ENCODE data around the gene ZMYND10.

ZMYND10 gene

DNA sequence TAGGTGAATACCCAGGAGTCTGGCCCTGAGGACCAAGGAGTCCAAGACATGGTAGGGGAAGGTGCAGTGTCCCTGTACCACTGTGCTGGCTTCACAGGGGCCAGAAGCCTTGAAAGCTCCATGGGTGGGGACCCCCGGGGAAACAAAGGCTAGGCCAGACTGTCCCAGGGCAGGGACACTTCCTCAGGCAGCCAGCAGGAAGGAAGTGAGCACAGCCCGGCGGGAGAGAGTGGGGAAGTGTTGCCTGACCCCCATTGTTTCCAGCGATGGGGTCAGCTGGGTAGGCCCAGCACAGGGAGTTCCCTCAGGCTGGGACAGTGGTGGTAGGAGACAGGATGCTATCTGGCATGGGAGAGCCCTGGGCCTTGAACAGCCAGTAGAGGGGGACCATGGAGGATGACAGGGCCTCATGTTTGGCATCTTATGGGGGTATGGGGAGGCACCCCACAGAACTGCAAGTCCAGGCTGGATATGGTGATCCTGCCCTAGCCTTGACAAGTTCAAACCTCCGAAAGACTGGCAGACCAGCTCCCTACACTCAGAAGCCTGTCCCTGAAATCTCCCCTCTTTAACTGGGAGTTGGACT is 21.8 kb downstream of the ZMYND10 start:
- H3K4me1 Mint-ChIP-seq (ENCODE audit: low read depth in 2 of 2) = peaks cover 29 to 36% of the 10 kb centered on the region in 2 donors

GRCh38 chr3:50323092-50323600 is 22.4 kb downstream of the ZMYND10 start:
- peak overlapping the region; percentile 44 to 84 for H3K4me3 Mint-ChIP-seq
- peak overlapping the region in 1 of 2 donors; percentile 76 for H3K27ac Mint-ChIP-seq

More for the DNA sequence above, 21.8 kb downstream of the ZMYND10 start:
- no peaks in the 10 kb centered on the region for H3K27me3 Mint-ChIP-seq
- peaks cover 12% of the 10 kb centered on the region for H3K36me3 Mint-ChIP-seq (ENCODE audit: insufficient read depth)
- peak overlapping the region; percentile 41 to 76 for H3K27ac Mint-ChIP-seq
- no peaks in the 10 kb centered on the region for H3K9me3 Mint-ChIP-seq
- DNase-seq (no peak), ATAC-seq (replicated peaks) (no peak)
- H3K4me3 Mint-ChIP-seq = no peak overlapping the region

DNA sequence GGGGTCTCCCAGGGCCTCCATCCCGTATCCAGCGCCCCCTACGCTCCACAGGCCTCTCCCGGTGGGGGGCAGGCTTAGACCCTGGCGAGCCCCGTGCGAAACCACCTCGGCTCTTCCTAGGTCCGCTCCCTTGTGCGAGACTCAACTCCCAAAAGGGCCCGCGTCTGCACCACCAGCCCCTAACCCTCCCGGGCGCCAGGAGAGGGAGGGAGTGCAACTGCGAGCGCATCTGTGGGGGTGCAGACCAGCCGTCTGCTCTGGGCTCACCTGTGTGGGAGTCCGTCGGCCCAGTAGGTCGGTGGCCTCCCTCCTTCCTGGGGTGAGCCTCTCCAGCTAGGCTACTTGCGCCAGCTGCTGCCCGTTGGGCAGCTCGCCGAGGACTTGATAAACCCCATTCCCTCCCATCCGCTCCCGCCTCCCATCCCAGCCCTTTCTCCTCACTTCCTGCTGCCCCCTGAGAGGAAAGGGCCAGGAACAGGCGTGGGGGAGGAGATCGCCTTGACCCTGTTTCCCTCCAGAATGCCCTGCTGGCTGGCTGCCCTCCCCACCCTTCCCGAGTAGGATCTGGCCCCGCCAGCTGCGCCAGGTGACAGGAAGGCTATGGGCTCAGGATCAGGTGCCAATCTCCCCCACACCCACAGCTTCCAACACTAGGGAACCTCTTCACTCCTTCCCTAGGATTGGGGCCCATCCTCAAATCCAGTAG is 23.0 kb downstream of the ZMYND10 start, which contains the start of gene HYAL2:
TSS of gene HYAL2 (minus strand) at position 360 of the 706 bp plus-strand sequence. CDS start 2,256 bp downstream, outside the sequence.
- H3K4me1 Mint-ChIP-seq (ENCODE audit: low read depth in 2 of 2) = peaks cover 20 to 32% of the 10 kb centered on the region in 2 donors
- H3K27me3 Mint-ChIP-seq = no peaks in the 10 kb centered on the region
- ATAC-seq (replicated peaks) (no peak), DNase-seq (no peak)
- H3K27ac Mint-ChIP-seq = peak within 1 kb of the TSS; percentile 89 to 93
- peak within 1 kb of the TSS; percentile 84 to 85 for H3K4me3 Mint-ChIP-seq
- no peaks in the 10 kb centered on the region for H3K9me3 Mint-ChIP-seq
- peaks cover 4% of the 10 kb centered on the region for H3K36me3 Mint-ChIP-seq (ENCODE audit: insufficient read depth)

More at GRCh38 chr3:50323092-50323600, 22.4 kb downstream of the ZMYND10 start:
- ATAC-seq (replicated peaks) (no peak), DNase-seq (no peak)
- no peaks in the 10 kb centered on the region for H3K27me3 Mint-ChIP-seq
- H3K4me1 Mint-ChIP-seq (ENCODE audit: low read depth in 2 of 2) = peaks cover 24 to 34% of the 10 kb centered on the region in 2 donors
- no peaks in the 10 kb centered on the region for H3K9me3 Mint-ChIP-seq
- peaks cover 8% of the 10 kb centered on the region for H3K36me3 Mint-ChIP-seq (ENCODE audit: insufficient read depth)

- H3K27me3 Mint-ChIP-seq = no peaks in the 10 kb centered on the region
- H3K4me3 Mint-ChIP-seq = peak overlapping the region; percentile 84 to 85
- ATAC-seq (replicated peaks) (no peak), DNase-seq (no peak)
- no peaks in the 10 kb centered on the region for H3K36me3 Mint-ChIP-seq (ENCODE audit: insufficient read depth)
- no peaks in the 10 kb centered on the region for H3K9me3 Mint-ChIP-seq
- H3K4me1 Mint-ChIP-seq (ENCODE audit: low read depth in 2 of 2) = peaks cover 22 to 33% of the 10 kb centered on the region in 2 donors
- H3K27ac Mint-ChIP-seq = no peak overlapping the region
Observed at GRCh38 chr3:50322115-50322385, 23.5 kb downstream of the ZMYND10 start.

GRCh38 chr3:50321336-50322114 is 24.0 kb downstream of the ZMYND10 start:
- Mint-ChIP-seq H3K27ac (peak overlapping the region; percentile 89 to 93), H3K9me3 (no peaks in the 10 kb centered on the region)

GRCh38 chr3:50320853-50321335 is 24.6 kb downstream of the ZMYND10 start:
- H3K27me3 Mint-ChIP-seq = no peaks in the 10 kb centered on the region
- H3K4me3 Mint-ChIP-seq = peak overlapping the region; percentile 84 to 85
- ATAC-seq (replicated peaks) (peak; percentile 29), DNase-seq (peak in 2 of 3 experiments; percentile 21 to 41)
- H3K4me1 Mint-ChIP-seq (ENCODE audit: low read depth in 2 of 2) = peaks cover 32 to 43% of the 10 kb centered on the region in 2 donors
- no peaks in the 10 kb centered on the region for H3K9me3 Mint-ChIP-seq
- peak overlapping the region; percentile 65 to 93 for H3K27ac Mint-ChIP-seq
- H3K36me3 Mint-ChIP-seq (ENCODE audit: insufficient read depth) = no peaks in the 10 kb centered on the region

More at GRCh38 chr3:50321336-50322114, 24.0 kb downstream of the ZMYND10 start:
- Mint-ChIP-seq H3K4me3 (peak overlapping the region; percentile 84 to 85), H3K36me3 (ENCODE audit: insufficient read depth) (no peaks in the 10 kb centered on the region), H3K4me1 (ENCODE audit: low read depth in 2 of 2) (peaks cover 27 to 38% of the 10 kb centered on the region in 2 donors), H3K27me3 (no peaks in the 10 kb centered on the region)
- DNase-seq (peak; percentile 66 to 74 (median 69)), ATAC-seq (replicated peaks) (peak; percentile 58)

DNA sequence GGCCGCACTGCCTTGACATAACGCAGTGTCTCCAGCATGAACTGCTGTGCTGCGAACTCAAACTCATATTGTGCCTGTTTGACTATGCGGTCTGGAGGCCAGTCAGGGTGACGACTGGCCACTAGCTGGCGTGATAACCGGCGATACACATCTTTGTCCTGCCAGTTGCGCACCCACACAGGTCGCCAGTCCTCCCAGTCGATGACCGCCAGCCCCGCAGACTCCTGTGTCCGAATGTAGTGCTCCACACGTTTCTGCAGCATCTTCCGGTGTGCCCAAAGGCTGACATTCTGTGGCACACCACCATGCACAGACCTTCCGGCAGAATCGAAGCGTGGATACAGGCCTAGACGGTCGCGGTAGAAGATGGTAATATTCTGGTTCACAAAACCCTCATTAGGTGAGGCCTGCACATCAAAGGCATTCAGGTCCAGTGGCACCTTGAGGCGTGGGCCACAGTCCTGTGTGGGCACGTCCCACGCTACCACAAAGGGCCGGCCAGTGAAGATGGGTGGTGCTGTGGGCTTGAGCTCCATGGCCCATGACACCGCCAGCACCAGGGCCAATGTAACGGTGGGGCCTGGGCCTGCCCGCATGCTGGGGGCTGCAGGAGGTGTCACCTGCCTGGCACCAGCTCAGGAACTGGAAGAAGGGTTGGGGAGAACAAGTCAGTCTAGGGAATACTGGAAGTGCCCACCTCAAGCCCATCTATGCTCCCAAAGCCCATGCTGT is 25.5 kb downstream of the ZMYND10 start:
- DNase-seq (no peak), ATAC-seq (replicated peaks) (no peak)
- peak overlapping the region; percentile 84 to 85 for H3K4me3 Mint-ChIP-seq
- H3K27me3 Mint-ChIP-seq = no peaks in the 10 kb centered on the region
- H3K36me3 Mint-ChIP-seq (ENCODE audit: insufficient read depth) = no peaks in the 10 kb centered on the region
- peak overlapping the region; percentile 65 to 83 for H3K27ac Mint-ChIP-seq
- H3K4me1 Mint-ChIP-seq (ENCODE audit: low read depth in 2 of 2) = peaks cover 32 to 45% of the 10 kb centered on the region in 2 donors
- H3K9me3 Mint-ChIP-seq = no peaks in the 10 kb centered on the region

DNA sequence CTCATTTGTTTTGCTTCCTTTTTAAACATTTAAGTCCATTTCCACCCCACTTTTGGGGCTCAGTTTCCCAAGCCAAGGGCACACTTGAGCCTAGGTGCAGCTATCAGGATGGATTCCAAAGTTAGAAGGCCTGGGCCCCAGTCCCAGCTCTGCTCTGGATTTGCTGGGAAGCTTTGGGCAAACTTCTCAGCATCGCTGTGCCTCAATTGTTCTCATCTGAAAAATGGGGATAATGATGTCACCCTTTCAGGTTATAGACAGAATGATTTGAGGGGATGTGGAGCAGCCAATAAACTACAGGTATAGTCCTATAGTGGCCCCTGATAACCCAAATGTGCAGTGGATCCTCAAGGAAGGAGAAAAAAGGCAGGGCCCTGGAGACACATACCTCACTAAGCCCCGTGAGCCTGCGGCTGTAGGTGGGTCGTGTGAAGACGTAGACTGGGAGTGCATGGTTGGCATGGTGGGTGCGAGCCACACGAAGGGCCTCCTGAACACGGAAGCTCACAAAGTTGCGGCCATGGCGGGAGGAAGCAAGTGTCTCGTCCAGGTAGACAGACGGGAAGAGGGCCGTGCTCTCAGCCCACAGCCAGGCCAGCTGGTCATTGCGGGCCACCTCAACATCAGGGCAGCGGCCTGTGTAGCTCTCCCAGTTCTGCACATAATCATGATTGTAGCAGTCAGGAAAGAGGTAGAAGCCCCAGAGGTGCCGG is 26.2 kb downstream of the ZMYND10 start:
- no peak for ATAC-seq (replicated peaks)
- H3K9me3 Mint-ChIP-seq = no peaks in the 10 kb centered on the region
- no peaks in the 10 kb centered on the region for H3K36me3 Mint-ChIP-seq (ENCODE audit: insufficient read depth)
- peaks cover 28 to 43% of the 10 kb centered on the region in 2 donors for H3K4me1 Mint-ChIP-seq (ENCODE audit: low read depth in 2 of 2)
- H3K27me3 Mint-ChIP-seq = no peaks in the 10 kb centered on the region
- no peak for DNase-seq
- H3K4me3 Mint-ChIP-seq = peak overlapping the region in 1 of 2 donors; percentile 27
- H3K27ac Mint-ChIP-seq = no peak overlapping the region

DNA sequence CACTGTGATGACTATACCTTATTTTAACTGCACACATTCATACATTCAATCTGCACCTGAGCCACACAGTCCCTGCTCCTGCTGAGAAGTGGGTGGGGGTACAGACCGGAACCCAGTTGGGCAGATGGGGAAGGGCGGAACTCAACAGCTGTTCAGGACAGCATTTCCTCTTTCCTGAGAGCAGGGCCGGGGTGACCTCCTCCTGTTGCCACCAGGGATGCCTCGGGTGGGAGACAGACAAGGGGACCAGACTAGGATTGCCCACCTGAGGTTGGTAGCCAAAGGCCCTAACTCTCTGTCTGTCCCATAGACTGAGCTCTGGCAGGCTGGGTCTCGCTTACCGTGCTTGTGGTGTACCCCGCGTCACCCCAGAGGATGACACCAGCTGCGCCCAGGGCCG is 26.9 kb downstream of the ZMYND10 start:
- Mint-ChIP-seq H3K27ac (no peak overlapping the region), H3K4me1 (ENCODE audit: low read depth in 2 of 2) (peaks cover 26 to 44% of the 10 kb centered on the region in 2 donors), H3K4me3 (peak overlapping the region in 1 of 2 donors; percentile 6), H3K27me3 (no peaks in the 10 kb centered on the region), H3K9me3 (no peaks in the 10 kb centered on the region), H3K36me3 (ENCODE audit: insufficient read depth) (no peaks in the 10 kb centered on the region)
- DNase-seq = no peak
- no peak for ATAC-seq (replicated peaks)

DNA sequence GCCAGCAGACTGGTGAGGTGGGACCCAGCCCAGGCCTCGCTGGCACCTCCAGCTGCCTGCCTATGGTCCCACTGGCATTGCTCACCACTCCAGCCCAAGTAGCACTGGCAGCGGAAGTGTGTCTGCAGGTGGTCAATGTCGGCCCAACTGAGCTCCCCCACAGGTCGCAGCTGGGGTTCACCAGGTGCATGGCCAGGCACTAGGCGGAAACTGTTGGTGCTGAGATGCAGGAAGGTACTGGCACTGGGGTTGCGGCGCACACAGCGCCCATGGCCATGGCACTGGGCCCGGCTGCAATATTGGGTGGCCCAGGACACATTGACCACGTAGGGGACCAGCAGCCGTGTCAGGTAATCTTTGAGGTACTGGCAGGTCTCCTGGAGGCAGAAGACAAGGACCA is 27.4 kb downstream of the ZMYND10 start:
- no peaks in the 10 kb centered on the region for H3K9me3 Mint-ChIP-seq
- ATAC-seq (replicated peaks) (no peak), DNase-seq (no peak)
- peak overlapping the region in 1 of 2 donors; percentile 6 for H3K4me3 Mint-ChIP-seq
- H3K27ac Mint-ChIP-seq = no peak overlapping the region
- no peaks in the 10 kb centered on the region for H3K36me3 Mint-ChIP-seq (ENCODE audit: insufficient read depth)
- no peaks in the 10 kb centered on the region for H3K27me3 Mint-ChIP-seq
- H3K4me1 Mint-ChIP-seq (ENCODE audit: low read depth in 2 of 2) = peaks cover 26 to 42% of the 10 kb centered on the region in 2 donors

GRCh38 chr3:50317300-50317699 is 28.2 kb downstream of the ZMYND10 start:
- Mint-ChIP-seq H3K4me3 (peak overlapping the region in 1 of 2 donors; percentile 79), H3K27me3 (no peaks in the 10 kb centered on the region), H3K36me3 (ENCODE audit: insufficient read depth) (no peaks in the 10 kb centered on the region), H3K9me3 (no peaks in the 10 kb centered on the region), H3K27ac (peak overlapping the region; percentile 90 to 97), H3K4me1 (ENCODE audit: low read depth in 2 of 2) (peaks cover 26 to 42% of the 10 kb centered on the region in 2 donors)
- no peak for DNase-seq
- no peak for ATAC-seq (replicated peaks)

DNA sequence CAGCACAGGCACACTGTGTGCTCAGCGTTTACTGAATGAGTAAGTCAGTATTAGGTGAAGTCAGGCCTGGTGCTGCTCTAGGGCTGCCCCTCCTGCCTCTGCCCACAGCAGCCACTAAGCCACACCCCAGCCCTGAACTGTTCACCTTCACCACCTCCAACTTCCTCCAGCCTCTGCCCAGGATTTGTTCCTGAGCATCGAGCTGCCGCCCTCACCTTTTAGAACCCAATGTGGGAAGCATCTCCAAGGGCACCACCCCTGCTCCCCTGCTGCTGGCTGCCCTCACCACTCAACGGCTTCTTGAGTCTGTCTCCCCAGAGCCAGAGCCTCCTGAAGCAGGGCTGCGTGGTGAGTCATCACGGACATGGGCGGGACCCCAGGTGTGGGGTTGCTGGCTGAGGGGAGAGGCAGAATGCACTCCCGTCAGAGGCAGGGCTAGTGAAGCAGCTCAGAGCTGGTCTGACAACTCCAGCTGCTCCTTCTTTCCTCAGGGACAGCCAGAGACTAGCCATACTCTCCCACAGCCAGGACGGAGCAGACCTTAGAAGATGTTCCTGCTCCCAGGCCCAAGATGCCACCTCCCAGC is 28.8 kb downstream of the ZMYND10 start:
- Mint-ChIP-seq H3K4me1 (ENCODE audit: low read depth in 2 of 2) (peaks cover 26 to 42% of the 10 kb centered on the region in 2 donors), H3K4me3 (peak overlapping the region; percentile 74 to 79), H3K27me3 (no peaks in the 10 kb centered on the region), H3K9me3 (no peaks in the 10 kb centered on the region), H3K36me3 (ENCODE audit: insufficient read depth) (no peaks in the 10 kb centered on the region), H3K27ac (peak overlapping the region; percentile 90 to 97)
- DNase-seq = peak; percentile 73 to 79 (median 77)
- ATAC-seq (replicated peaks) = peak; percentile 81
